MCF 10A (cell line): Measurements from ENCODE around the gene SLC66A1. TPM values are rescaled to one million over a fixed set of nuclear protein-coding genes. Genes with fewer than 3 reads are reported as not detected.

Experiments used
- BruUV-seq: library from RNA; stranded (reverse); fragments of 400-500 nt; replicated peaks from 2 replicates; lab custom pipeline; 2021; lab: Mats Ljungman, UMichigan
- CTCF ChIA-PET: fragments of 300-600 bp; sonication (Branson Sonifier 250); formaldehyde crosslinking; extraction: SDS; loops from one replicate; lab custom pipeline; 2021; ENCODE audit warnings: antibody characterized with exemption, inconsistent platforms; lab: Yijun Ruan, JAX
- POLR2A ChIA-PET: fragments of 300-600, 350-650 bp; sonication (Branson Sonifier 250); formaldehyde crosslinking; extraction: SDS; loops from one replicate; lab custom pipeline; 2020; ENCODE audit warnings: antibody characterized with exemption, inconsistent platforms; lab: Yijun Ruan, JAX
- DNase-seq: peaks from one replicate; pipeline ENCODE4 v3.0.0-alpha.2; 2018; ENCODE audit not compliant: unreplicated experiment
- H3K27ac Mint-ChIP-seq: one replicate; pipeline ENCODE4 v1.8.0; 2022; ENCODE audit warnings: mild to moderate bottlenecking, low read depth, mixed read lengths; ENCODE audit not compliant: unreplicated experiment
- H3K27me3 Mint-ChIP-seq: one replicate; pipeline ENCODE4 v1.8.0; 2022; ENCODE audit warnings: mixed read lengths; ENCODE audit not compliant: insufficient read depth, unreplicated experiment
- H3K36me3 Mint-ChIP-seq: one replicate; pipeline ENCODE4 v1.8.0; 2022; ENCODE audit warnings: mild to moderate bottlenecking, moderate library complexity, mixed read lengths; ENCODE audit not compliant: insufficient read depth, unreplicated experiment
- H3K4me1 Mint-ChIP-seq: one replicate; pipeline ENCODE4 v1.8.0; 2022; ENCODE audit warnings: mixed read lengths; ENCODE audit not compliant: insufficient read depth, unreplicated experiment
- H3K4me3 Mint-ChIP-seq: one replicate; pipeline ENCODE4 v1.8.0; 2022; ENCODE audit warnings: mild to moderate bottlenecking, moderate library complexity, mixed read lengths; ENCODE audit not compliant: unreplicated experiment
- H3K9me3 Mint-ChIP-seq: one replicate; pipeline ENCODE4 v1.8.0; 2022; ENCODE audit warnings: mixed read lengths; ENCODE audit not compliant: unreplicated experiment
- CTCF ChIP-seq: fragments of 200-600 bp; IDR thresholded peaks from one replicate; pipeline ENCODE4 v1.8.0; 2022; ENCODE audit warnings: antibody characterized with exemption, mild to moderate bottlenecking; ENCODE audit not compliant: unreplicated experiment
- intact Hi-C: fragments of 100-400 bp; cut with micrococcal nuclease; formaldehyde crosslinking; loops from 2 replicates; pipeline ENCODE4 v1.14.1; 2022
- total RNA-seq: library from RNA; stranded (reverse); gene quantifications from 2 replicates; pipeline ENCODE4 v1.2.3, GENCODE V29; 2022

SLC66A1 gene
- total RNA-seq, 1 experiment from 2014 or later, result 16.2 TPM

GRCh38 chr1:19313636-19313959 is 1.5 kb downstream of the SLC66A1 start:
- Mint-ChIP-seq H3K4me1 (peaks cover 27% of the 10 kb centered on the region), H3K36me3 (peaks cover 6% of the 10 kb centered on the region), H3K4me3 (peak overlapping the region; percentile 77), H3K27me3 (no peaks in the 10 kb centered on the region), H3K9me3 (no peaks in the 10 kb centered on the region), H3K27ac (peak overlapping the region; percentile 84)
- BruUV-seq, result no TSS peak
- CTCF ChIA-PET, result interaction anchor here (1.0 kb wide), 1 partner anchor 62 kb away, joined by 4 read pairs; the partner anchor contains the start of gene MRTO4
- POLR2A ChIA-PET, result interaction anchor here (3.9 kb wide), 1 partner anchor 62 kb away, joined by 24 read pairs; the partner anchor contains the start of genes EMC1 and MRTO4
- no peak for DNase-seq
- TF ChIP-seq CTCF, result no peak
- intact Hi-C loops, result loop anchor here (1.0 kb wide), 1 partner anchor 61 kb away; no protein-coding TSS in a partner anchor

GRCh38 chr1:19313961-19314882 is 2.1 kb downstream of the SLC66A1 start:
- TF ChIP-seq CTCF, result no peak
- H3K4me3 Mint-ChIP-seq, result peak overlapping the region; percentile 77
- no peaks in the 10 kb centered on the region for H3K27me3 Mint-ChIP-seq
- no peaks in the 10 kb centered on the region for H3K9me3 Mint-ChIP-seq
- peaks cover 12% of the 10 kb centered on the region for H3K36me3 Mint-ChIP-seq
- DNase-seq, result no peak
- ChIA-PET CTCF (interaction anchor here (1.0 kb wide), 1 partner anchor 62 kb away, joined by 4 read pairs; the partner anchor contains the start of gene MRTO4), POLR2A (no interaction called here)
- peaks cover 21% of the 10 kb centered on the region for H3K4me1 Mint-ChIP-seq
- H3K27ac Mint-ChIP-seq, result no peak overlapping the region
- no TSS peak for BruUV-seq
- intact Hi-C loops, result loop anchor here (1.0 kb wide), 1 partner anchor 62 kb away; no protein-coding TSS in a partner anchor

- no TSS peak for BruUV-seq
- TF ChIP-seq CTCF, result no peak
- no peak for DNase-seq
- no peak overlapping the region for H3K4me3 Mint-ChIP-seq
- H3K9me3 Mint-ChIP-seq, result no peaks in the 10 kb centered on the region
- intact Hi-C loops, result no loop called here
- H3K4me1 Mint-ChIP-seq, result peaks cover 18% of the 10 kb centered on the region
- ChIA-PET CTCF (no interaction called here), POLR2A (interaction anchor here (2.1 kb wide), 1 partner anchor 64 kb away, joined by 4 read pairs; the partner anchor contains the start of genes EMC1 and MRTO4)
- H3K27me3 Mint-ChIP-seq, result no peaks in the 10 kb centered on the region
- no peak overlapping the region for H3K27ac Mint-ChIP-seq
- H3K36me3 Mint-ChIP-seq, result peaks cover 17% of the 10 kb centered on the region
Measured at GRCh38 chr1:19315378-19316198, 3.5 kb downstream of the SLC66A1 start.
